ENCODE measurements around the gene ATP2C2.

Gene ATP2C2

GRCh38 chr16:84504420-84505248 lies 136.3 kb downstream of the ATP2C2 start, which contains the start of gene MEAK7:
TSS of gene MEAK7 (minus strand) at chr16:84504659. CDS start at chr16:84498086, 6,573 bp downstream.
- no peaks in the 10 kb centered on the region for H3K79me2 ChIP-seq (ENCODE audit: insufficient read depth, low read length)
- H4K20me1 ChIP-seq (ENCODE audit: low read depth, low read length) = no peaks in the 10 kb centered on the region
- TF ChIP-seq EZH2phosphoT487 (conservative IDR thresholded peaks at IDR 0.05; ENCODE audit: low read length) = no peak
- no peak for TF ChIP-seq CTCF (IDR thresholded peaks at IDR 0.05; ENCODE audit: insufficient read depth, low read length, poor library complexity, severe bottlenecking)
- peak within 1 kb of the TSS; percentile 75 for H3K4me2 ChIP-seq (ENCODE audit: low read depth, low read length, poor library complexity, severe bottlenecking)
- peaks cover 10% of the 10 kb centered on the region; the same call in 1 of the 2 replicates for H3F3A ChIP-seq (ENCODE audit: insufficient read depth)
- H3K9me3 ChIP-seq (ENCODE audit: insufficient read depth, low read length) = no peaks in the 10 kb centered on the region
- H3K4me3 ChIP-seq (ENCODE audit: insufficient read depth, low read length, poor library complexity, severe bottlenecking) = peak within 1 kb of the TSS; percentile 90
- peak within 1 kb of the TSS; percentile 69 for H3K9ac ChIP-seq (ENCODE audit: low read length)
- peak within 1 kb of the TSS; percentile 62 for H3K27ac ChIP-seq (ENCODE audit: low read depth, low read length)
- H3K36me3 ChIP-seq (ENCODE audit: low read length) = no peaks in the 10 kb centered on the region
- no peaks in the 10 kb centered on the region for H3K27me3 ChIP-seq (ENCODE audit: low read length)
- no peaks in the 10 kb centered on the region for H3K9me2 ChIP-seq (replicated peaks; ENCODE audit: insufficient read depth, low read length)
- H2AFZ ChIP-seq (ENCODE audit: low read depth, low read length, severe bottlenecking) = peak within 1 kb of the TSS; percentile 97

- Histone ChIP-seq H3K4me3 (ENCODE audit: insufficient read depth, low read length, poor library complexity, severe bottlenecking) (peak overlapping the region; percentile 90), H3K9ac (ENCODE audit: low read length) (peak overlapping the region; percentile 69), H3K79me2 (ENCODE audit: insufficient read depth, low read length) (no peaks in the 10 kb centered on the region), H3K9me3 (ENCODE audit: insufficient read depth, low read length) (no peaks in the 10 kb centered on the region), H4K20me1 (ENCODE audit: low read depth, low read length) (no peaks in the 10 kb centered on the region), H3K9me2 (replicated peaks; ENCODE audit: insufficient read depth, low read length) (no peaks in the 10 kb centered on the region), H3K36me3 (ENCODE audit: low read length) (no peaks in the 10 kb centered on the region), H3F3A (ENCODE audit: insufficient read depth) (peaks cover 10% of the 10 kb centered on the region; the same call in 1 of the 2 replicates), H3K27me3 (ENCODE audit: low read length) (no peaks in the 10 kb centered on the region), H2AFZ (ENCODE audit: low read depth, low read length, severe bottlenecking) (peak overlapping the region; percentile 97), H3K4me2 (ENCODE audit: low read depth, low read length, poor library complexity, severe bottlenecking) (peak overlapping the region; percentile 75), H3K27ac (ENCODE audit: low read depth, low read length) (peak overlapping the region; percentile 62)
- TF ChIP-seq EZH2phosphoT487 (conservative IDR thresholded peaks at IDR 0.05; ENCODE audit: low read length) (no peak), CTCF (IDR thresholded peaks at IDR 0.05; ENCODE audit: insufficient read depth, low read length, poor library complexity, severe bottlenecking) (no peak)
These were observed 137.2 kb downstream of the ATP2C2 start for GRCh38 chr16:84505249-84506187.

- H3K4me2 ChIP-seq (ENCODE audit: low read depth, low read length, poor library complexity, severe bottlenecking) = peak overlapping the region; percentile 47
- no peak for TF ChIP-seq EZH2phosphoT487 (conservative IDR thresholded peaks at IDR 0.05; ENCODE audit: low read length)
These were observed 139.0 kb downstream of the ATP2C2 start for GRCh38 chr16:84507011-84507982.

More at GRCh38 chr16:84507011-84507982, 139.0 kb downstream of the ATP2C2 start:
- no peaks in the 10 kb centered on the region for H3K9me3 ChIP-seq (ENCODE audit: insufficient read depth, low read length)
- no peaks in the 10 kb centered on the region for H3K27me3 ChIP-seq (ENCODE audit: low read length)
- peaks cover 10% of the 10 kb centered on the region; the same call in 1 of the 2 replicates for H3F3A ChIP-seq (ENCODE audit: insufficient read depth)
- peak overlapping the region; percentile 22; the same call in 1 of the 2 replicates for H3K27ac ChIP-seq (ENCODE audit: low read depth, low read length)
- no peaks in the 10 kb centered on the region for H3K79me2 ChIP-seq (ENCODE audit: insufficient read depth, low read length)
- H3K4me3 ChIP-seq (ENCODE audit: insufficient read depth, low read length, poor library complexity, severe bottlenecking) = no peak overlapping the region
- no peaks in the 10 kb centered on the region for H3K9me2 ChIP-seq (replicated peaks; ENCODE audit: insufficient read depth, low read length)
- H2AFZ ChIP-seq (ENCODE audit: low read depth, low read length, severe bottlenecking) = peak overlapping the region; percentile 85
- H3K36me3 ChIP-seq (ENCODE audit: low read length) = no peaks in the 10 kb centered on the region
- no peaks in the 10 kb centered on the region for H4K20me1 ChIP-seq (ENCODE audit: low read depth, low read length)
- peak overlapping the region; percentile 40 for H3K9ac ChIP-seq (ENCODE audit: low read length)

Data from SU-DHL-6 (cell line).